ENCODE results near the gene PCGF5. TPM values are rescaled to one million over a fixed set of nuclear protein-coding genes. Genes with fewer than 3 reads are reported as not detected.

Gene PCGF5
- total RNA-seq, 1 experiment from 2014 or later = 12.0 TPM

DNA sequence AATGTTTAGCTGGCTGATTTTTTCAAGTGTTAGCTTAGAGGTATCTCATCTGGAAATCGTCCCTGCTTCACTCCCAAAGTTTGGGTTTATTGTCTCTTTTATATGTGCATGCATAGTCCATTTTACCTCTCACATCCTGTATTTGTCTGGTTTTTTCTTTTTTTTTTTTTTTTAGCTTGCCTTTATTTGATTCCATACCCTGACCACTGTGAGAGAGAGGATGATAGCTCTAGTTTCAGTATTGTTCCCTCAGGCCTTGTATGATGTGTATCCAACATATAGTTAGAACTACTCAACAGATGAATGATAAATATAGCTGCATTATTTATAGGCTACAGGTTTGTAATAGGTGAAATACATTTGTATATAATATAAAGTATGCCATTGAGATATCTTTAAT lies 29.9 kb downstream of the PCGF5 start:
- no peak overlapping the region for H3K4me3 ChIP-seq (ENCODE audit: low read depth, low read length)
- intact Hi-C loops (cut with micrococcal nuclease; ENCODE audit: unreplicated experiment) = loop anchor here (2.0 kb wide), 1 partner anchor 500 kb away; no protein-coding TSS in a partner anchor
- H3K9me3 ChIP-seq = no peaks in the 10 kb centered on the region
- H3K4me3 Mint-ChIP-seq (ENCODE audit: unreplicated experiment) = no peak overlapping the region
- H3K27ac Mint-ChIP-seq (ENCODE audit: unreplicated experiment) = no peak overlapping the region
- H3K4me1 Mint-ChIP-seq (ENCODE audit: low read depth, unreplicated experiment) = no peaks in the 10 kb centered on the region
- H3K27me3 Mint-ChIP-seq (ENCODE audit: insufficient read depth, unreplicated experiment) = no peaks in the 10 kb centered on the region
- H3K36me3 Mint-ChIP-seq (ENCODE audit: insufficient read depth, unreplicated experiment) = no peaks in the 10 kb centered on the region
- no peaks in the 10 kb centered on the region for H3K27me3 ChIP-seq (replicated peaks; ENCODE audit: control insufficient read depth, insufficient read depth, low read length)
- CTCF ChIA-PET = interaction anchor here (0.7 to 2.4 kb wide), 5 partner anchors 162 to 339 kb away, joined by 3 to 11 read pairs (median 7); no protein-coding TSS in a partner anchor
- POLR2A ChIA-PET = interaction anchor here (0.6 to 0.7 kb wide), 2 partner anchors 9 to 329 kb away, joined by 4 to 5 read pairs; no protein-coding TSS in a partner anchor
- no peaks in the 10 kb centered on the region for H3K4me1 ChIP-seq
- H3K36me3 ChIP-seq (ENCODE audit: control insufficient read depth, insufficient read depth, low read length) = no peaks in the 10 kb centered on the region
- TF ChIP-seq, protein P1, sequence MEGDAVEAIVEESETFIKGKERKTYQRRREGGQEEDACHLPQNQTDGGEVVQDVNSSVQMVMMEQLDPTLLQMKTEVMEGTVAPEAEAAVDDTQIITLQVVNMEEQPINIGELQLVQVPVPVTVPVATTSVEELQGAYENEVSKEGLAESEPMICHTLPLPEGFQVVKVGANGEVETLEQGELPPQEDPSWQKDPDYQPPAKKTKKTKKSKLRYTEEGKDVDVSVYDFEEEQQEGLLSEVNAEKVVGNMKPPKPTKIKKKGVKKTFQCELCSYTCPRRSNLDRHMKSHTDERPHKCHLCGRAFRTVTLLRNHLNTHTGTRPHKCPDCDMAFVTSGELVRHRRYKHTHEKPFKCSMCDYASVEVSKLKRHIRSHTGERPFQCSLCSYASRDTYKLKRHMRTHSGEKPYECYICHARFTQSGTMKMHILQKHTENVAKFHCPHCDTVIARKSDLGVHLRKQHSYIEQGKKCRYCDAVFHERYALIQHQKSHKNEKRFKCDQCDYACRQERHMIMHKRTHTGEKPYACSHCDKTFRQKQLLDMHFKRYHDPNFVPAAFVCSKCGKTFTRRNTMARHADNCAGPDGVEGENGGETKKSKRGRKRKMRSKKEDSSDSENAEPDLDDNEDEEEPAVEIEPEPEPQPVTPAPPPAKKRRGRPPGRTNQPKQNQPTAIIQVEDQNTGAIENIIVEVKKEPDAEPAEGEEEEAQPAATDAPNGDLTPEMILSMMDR (IDR thresholded peaks at IDR 0.05; ENCODE audit: insufficient read depth in 1 of 2, low read depth in 1 of 2, low read length in 1 of 2, severe bottlenecking in 1 of 2, unreplicated experiment in 1 of 2) = no peak
- DNase-seq = no peak
- no peaks in the 10 kb centered on the region for H3K9me3 Mint-ChIP-seq (ENCODE audit: unreplicated experiment)
- no TSS peak for BruUV-seq (replicated peaks)

DNA sequence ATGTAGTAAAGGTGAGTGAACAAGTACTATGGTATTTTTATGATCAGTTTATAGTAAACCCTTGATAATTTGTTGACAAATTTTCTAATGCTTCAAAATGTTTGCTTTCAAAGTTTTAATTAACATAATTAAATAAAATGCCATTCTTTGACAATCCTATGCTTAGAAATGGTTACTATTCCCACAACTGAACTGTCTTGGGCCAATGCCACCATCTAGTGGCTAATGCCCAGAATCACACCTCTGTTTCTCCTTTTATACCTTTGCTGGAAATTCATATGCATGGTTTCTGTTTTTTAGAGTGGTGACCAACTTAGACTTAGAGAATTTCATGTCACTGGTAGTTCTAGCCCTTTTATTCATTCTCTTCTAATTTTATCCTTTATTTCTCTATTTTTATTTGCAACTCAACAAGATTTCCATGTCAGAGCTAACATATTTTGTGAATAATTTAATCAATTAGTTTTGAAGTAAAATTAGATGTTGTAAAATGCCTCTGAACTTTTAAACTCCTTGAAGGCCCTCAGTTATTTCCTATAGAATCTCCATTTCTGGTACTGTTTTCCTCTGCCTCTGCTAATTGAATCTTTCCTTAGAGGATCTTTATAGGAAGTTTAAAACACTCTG lies 31.1 kb downstream of the PCGF5 start:
- Histone ChIP-seq H3K4me1 (no peaks in the 10 kb centered on the region), H3K36me3 (ENCODE audit: control insufficient read depth, insufficient read depth, low read length) (no peaks in the 10 kb centered on the region), H3K9me3 (no peaks in the 10 kb centered on the region), H3K27me3 (replicated peaks; ENCODE audit: control insufficient read depth, insufficient read depth, low read length) (no peaks in the 10 kb centered on the region), H3K4me3 (ENCODE audit: low read depth, low read length) (no peak overlapping the region)
- Mint-ChIP-seq H3K4me1 (ENCODE audit: low read depth, unreplicated experiment) (no peaks in the 10 kb centered on the region), H3K9me3 (ENCODE audit: unreplicated experiment) (no peaks in the 10 kb centered on the region), H3K36me3 (ENCODE audit: insufficient read depth, unreplicated experiment) (no peaks in the 10 kb centered on the region), H3K27me3 (ENCODE audit: insufficient read depth, unreplicated experiment) (peaks cover 3% of the 10 kb centered on the region), H3K4me3 (ENCODE audit: unreplicated experiment) (no peak overlapping the region), H3K27ac (ENCODE audit: unreplicated experiment) (no peak overlapping the region)
- no TSS peak for BruUV-seq (replicated peaks)
- ChIA-PET CTCF (interaction anchor here (1.1 to 2.4 kb wide), 2 partner anchors 163 to 245 kb away, joined by 7 to 9 read pairs; no protein-coding TSS in a partner anchor), POLR2A (no interaction called here)
- intact Hi-C loops (cut with micrococcal nuclease; ENCODE audit: unreplicated experiment) = loop anchor here (1.0 to 2.0 kb wide), 7 partner anchors 31 to 501 kb away; partner anchors contain the start of gene PCGF5
- peak; percentile 37 to 53 for DNase-seq
- TF ChIP-seq, protein P1 (IDR thresholded peaks at IDR 0.05; ENCODE audit: insufficient read depth in 1 of 2, low read depth in 1 of 2, low read length in 1 of 2, severe bottlenecking in 1 of 2, unreplicated experiment in 1 of 2) = peak; percentile 86 to 93

DNA sequence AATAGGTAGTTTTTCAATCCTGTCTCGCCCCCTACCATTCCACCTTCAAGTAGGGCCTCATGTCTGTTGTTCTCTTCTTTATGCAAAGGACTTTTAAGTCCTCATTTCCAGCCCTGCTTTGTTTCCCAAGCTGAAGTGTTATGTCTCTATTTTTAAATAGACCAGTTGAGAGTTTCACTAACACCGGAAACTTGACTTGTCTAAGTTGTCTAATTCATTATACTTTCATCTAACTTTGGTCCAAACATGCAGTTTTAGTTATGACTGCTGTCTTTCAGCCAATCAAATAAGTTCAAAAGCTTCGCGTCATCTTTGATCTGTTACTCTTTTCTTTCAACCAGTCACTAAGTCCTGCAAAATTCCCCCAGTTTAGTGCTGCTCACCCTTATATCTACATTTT lies 32.8 kb downstream of the PCGF5 start:
- BruUV-seq (replicated peaks) = no TSS peak
- no peak overlapping the region for H3K4me3 Mint-ChIP-seq (ENCODE audit: unreplicated experiment)
- no peaks in the 10 kb centered on the region for H3K27me3 ChIP-seq (replicated peaks; ENCODE audit: control insufficient read depth, insufficient read depth, low read length)
- no peaks in the 10 kb centered on the region for H3K36me3 Mint-ChIP-seq (ENCODE audit: insufficient read depth, unreplicated experiment)
- ChIA-PET POLR2A (no interaction called here), CTCF (no interaction called here)
- no peak for DNase-seq
- H3K4me3 ChIP-seq (ENCODE audit: low read depth, low read length) = no peak overlapping the region
- H3K9me3 ChIP-seq = no peaks in the 10 kb centered on the region
- H3K27ac Mint-ChIP-seq (ENCODE audit: unreplicated experiment) = no peak overlapping the region
- TF ChIP-seq, protein P1 (IDR thresholded peaks at IDR 0.05; ENCODE audit: insufficient read depth in 1 of 2, low read depth in 1 of 2, low read length in 1 of 2, severe bottlenecking in 1 of 2, unreplicated experiment in 1 of 2) = no peak
- no peaks in the 10 kb centered on the region for H3K4me1 Mint-ChIP-seq (ENCODE audit: low read depth, unreplicated experiment)
- intact Hi-C loops (cut with micrococcal nuclease; ENCODE audit: unreplicated experiment) = no loop called here
- H3K36me3 ChIP-seq (ENCODE audit: control insufficient read depth, insufficient read depth, low read length) = no peaks in the 10 kb centered on the region
- no peaks in the 10 kb centered on the region for H3K9me3 Mint-ChIP-seq (ENCODE audit: unreplicated experiment)
- H3K4me1 ChIP-seq = no peaks in the 10 kb centered on the region
- peaks cover 3% of the 10 kb centered on the region for H3K27me3 Mint-ChIP-seq (ENCODE audit: insufficient read depth, unreplicated experiment)
